ENCODE measurements around the gene NFE2L3. TPM values are rescaled to one million over a fixed set of nuclear protein-coding genes. Genes with fewer than 3 reads are reported as not detected.

The NFE2L3 gene
- total RNA-seq, 4 donors from 2014 or later: 2.0 to 8.4 (median 5.6) TPM

DNA sequence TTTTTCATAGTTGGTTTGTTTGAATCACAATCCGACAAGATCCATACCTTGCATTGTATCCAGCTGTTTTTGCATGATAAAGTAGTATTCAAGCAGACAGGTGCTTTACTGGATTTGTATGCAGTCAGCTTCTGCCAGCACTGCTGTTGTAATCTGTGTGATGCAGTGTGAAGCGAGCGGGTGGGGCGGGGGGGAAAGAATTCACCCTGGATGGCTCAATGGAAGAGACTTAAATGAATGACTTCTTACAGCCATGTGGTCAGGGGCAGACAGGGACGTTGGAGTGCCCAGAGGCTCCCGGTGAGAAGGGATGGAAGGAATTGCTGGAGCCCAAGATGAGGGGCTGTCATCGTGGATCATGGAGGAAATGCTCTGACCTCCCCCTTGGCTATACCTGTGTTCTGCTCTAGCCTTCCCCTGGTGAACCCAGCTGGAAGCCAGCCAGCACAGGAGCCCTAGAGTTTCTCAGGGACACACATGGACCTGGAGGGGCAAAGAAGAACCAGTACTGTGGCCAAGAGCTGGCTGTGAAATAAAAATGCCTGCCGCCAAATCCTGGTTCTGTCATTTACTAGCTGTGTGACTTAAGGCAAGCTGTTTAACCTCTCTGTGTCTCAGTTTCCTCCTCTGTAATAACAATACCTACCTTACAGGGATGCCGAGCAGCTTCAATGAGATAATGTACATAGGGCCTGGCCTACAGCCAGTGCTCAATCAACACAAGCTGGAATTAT is 14.1 kb downstream of the NFE2L3 start:
- intact Hi-C loops (cut with DNase I): no loop called here
- no peaks in the 10 kb centered on the region for H3K27me3 ChIP-seq
- H3K36me3 ChIP-seq: peaks cover 0 to 5% (median 0%) of the 10 kb centered on the region in 3 donors
- H3K9me3 ChIP-seq: no peaks in the 10 kb centered on the region
- peaks cover 0 to 19% (median 6%) of the 10 kb centered on the region in 3 donors for H3K4me1 ChIP-seq
- WGBS, 2 donors: 80 to 84% methylated on average over 6 to 9 of the region's 9 CpGs
- peak overlapping the region in 1 of 4 donors; percentile 49 for H3K27ac ChIP-seq
- H3K4me3 ChIP-seq: no peak overlapping the region
- TF ChIP-seq POLR2A (IDR thresholded peaks at IDR 0.05): no peak
- TF ChIP-seq, protein P1, sequence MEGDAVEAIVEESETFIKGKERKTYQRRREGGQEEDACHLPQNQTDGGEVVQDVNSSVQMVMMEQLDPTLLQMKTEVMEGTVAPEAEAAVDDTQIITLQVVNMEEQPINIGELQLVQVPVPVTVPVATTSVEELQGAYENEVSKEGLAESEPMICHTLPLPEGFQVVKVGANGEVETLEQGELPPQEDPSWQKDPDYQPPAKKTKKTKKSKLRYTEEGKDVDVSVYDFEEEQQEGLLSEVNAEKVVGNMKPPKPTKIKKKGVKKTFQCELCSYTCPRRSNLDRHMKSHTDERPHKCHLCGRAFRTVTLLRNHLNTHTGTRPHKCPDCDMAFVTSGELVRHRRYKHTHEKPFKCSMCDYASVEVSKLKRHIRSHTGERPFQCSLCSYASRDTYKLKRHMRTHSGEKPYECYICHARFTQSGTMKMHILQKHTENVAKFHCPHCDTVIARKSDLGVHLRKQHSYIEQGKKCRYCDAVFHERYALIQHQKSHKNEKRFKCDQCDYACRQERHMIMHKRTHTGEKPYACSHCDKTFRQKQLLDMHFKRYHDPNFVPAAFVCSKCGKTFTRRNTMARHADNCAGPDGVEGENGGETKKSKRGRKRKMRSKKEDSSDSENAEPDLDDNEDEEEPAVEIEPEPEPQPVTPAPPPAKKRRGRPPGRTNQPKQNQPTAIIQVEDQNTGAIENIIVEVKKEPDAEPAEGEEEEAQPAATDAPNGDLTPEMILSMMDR (IDR thresholded peaks at IDR 0.05): no peak
- no peak for DNase-seq

DNA sequence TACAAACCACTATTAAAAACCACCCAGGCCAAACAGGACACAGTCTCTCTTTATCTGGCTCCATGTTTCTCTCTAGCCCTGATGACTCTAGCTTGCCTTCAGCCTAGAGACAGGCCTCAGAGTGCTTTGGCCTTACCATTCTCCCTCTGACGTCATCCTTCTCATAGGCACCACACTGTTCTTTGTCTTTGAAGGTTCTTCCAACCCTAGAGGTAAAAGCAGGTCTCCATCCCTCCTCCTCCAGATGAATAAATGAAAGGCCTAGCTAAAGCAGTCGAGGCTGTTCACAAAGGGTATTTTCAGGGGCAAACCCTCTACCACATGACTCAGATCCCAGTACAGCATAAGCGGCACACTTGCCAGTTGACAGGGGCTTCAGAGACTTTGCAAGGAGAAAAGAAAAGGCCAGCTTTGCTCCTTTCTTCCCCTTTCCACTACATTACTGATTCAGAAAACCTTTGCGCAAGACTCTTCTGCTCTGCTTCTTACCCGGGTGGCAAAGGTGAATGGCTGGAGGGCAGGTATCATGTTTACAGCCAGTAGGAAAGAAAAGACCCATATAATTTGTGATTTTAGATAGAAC is 14.8 kb downstream of the NFE2L3 start:
- Histone ChIP-seq H3K4me1 (peaks cover 0 to 19% (median 6%) of the 10 kb centered on the region in 3 donors), H3K27me3 (no peaks in the 10 kb centered on the region), H3K36me3 (peaks cover 0 to 5% (median 0%) of the 10 kb centered on the region in 3 donors), H3K27ac (peak overlapping the region in 2 of 4 donors; percentile 40 to 49), H3K9me3 (no peaks in the 10 kb centered on the region), H3K4me3 (no peak overlapping the region)
- 53 to 58% methylated on average over 5 of the region's 5 CpGs for WGBS, 2 donors
- TF ChIP-seq POLR2A (IDR thresholded peaks at IDR 0.05): no peak
- TF ChIP-seq, protein P1 (IDR thresholded peaks at IDR 0.05): no peak
- intact Hi-C loops (cut with DNase I): no loop called here
- no peak for DNase-seq

DNA sequence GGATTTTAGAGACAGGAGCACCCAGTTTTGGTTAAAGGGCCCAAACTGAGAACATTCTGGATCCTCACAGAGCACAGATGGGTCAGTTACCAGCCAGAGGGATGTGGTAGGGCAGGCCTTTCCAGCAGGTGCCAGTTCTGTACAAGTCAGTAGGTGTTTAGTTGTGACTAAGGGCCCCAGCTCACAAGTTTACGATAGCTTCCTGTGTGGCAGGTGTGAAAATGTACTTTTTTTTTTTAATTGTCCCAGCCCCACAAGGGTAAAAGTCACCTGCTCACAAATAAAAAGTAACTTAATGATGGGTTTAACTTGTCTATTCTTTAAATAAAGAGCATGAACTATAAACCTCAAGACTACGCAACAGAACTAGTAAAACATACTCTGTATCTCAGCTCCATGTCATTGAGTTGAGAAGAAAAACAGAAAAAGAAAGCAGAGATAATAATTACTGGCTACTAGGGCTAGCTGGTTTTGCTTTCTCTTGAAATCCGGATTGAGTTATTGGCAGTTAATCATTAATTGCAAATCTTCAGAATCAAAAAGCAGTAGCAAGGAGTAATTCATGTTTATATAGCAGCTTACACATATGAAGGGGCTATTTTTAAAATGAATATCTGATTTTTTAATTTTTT is 15.4 kb downstream of the NFE2L3 start:
- H3K4me3 ChIP-seq: no peak overlapping the region
- 62 to 69% methylated on average over 3 of the region's 3 CpGs for WGBS, 2 donors
- no peak for DNase-seq
- peak overlapping the region in 2 of 4 donors; percentile 40 to 49 for H3K27ac ChIP-seq
- H3K27me3 ChIP-seq: no peaks in the 10 kb centered on the region
- no peaks in the 10 kb centered on the region for H3K9me3 ChIP-seq
- intact Hi-C loops (cut with DNase I): no loop called here
- peaks cover 0 to 19% (median 6%) of the 10 kb centered on the region in 3 donors for H3K4me1 ChIP-seq
- peaks cover 0 to 5% (median 0%) of the 10 kb centered on the region in 3 donors for H3K36me3 ChIP-seq
- TF ChIP-seq POLR2A (IDR thresholded peaks at IDR 0.05): no peak
- TF ChIP-seq, protein P1 (IDR thresholded peaks at IDR 0.05): no peak

DNA sequence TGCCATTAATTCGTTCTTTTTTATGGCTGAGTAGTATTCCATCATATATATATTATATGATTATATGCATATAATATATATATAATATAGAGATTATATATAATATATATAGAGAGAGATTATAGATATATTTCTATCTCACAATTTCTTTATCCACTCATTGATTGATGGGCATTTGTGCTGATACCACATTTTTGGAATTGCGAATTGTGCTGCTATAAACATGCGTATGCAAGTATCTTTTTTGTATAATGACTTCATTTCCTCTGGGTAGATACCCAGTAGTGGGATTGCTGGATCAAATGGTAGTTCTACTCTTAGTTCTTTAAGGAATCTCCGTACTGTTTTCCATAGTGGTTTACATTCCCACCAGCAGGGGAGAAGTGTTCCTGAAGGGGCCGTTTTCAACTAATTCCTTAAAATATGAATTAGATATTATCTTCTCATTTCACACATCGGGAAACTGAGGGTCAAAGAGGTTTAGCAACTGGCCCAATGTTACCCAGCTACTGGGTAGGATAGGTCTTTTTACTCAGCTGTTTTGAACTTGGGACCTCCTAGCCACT is 16.5 kb downstream of the NFE2L3 start:
- 75 to 93% methylated on average over 6 of the region's 6 CpGs for WGBS, 2 donors
- Histone ChIP-seq H3K4me3 (no peak overlapping the region), H3K27me3 (no peaks in the 10 kb centered on the region), H3K4me1 (peaks cover 0 to 19% (median 6%) of the 10 kb centered on the region in 3 donors), H3K9me3 (no peaks in the 10 kb centered on the region), H3K27ac (no peak overlapping the region), H3K36me3 (peaks cover 0 to 5% (median 0%) of the 10 kb centered on the region in 3 donors)
- DNase-seq: no peak
- intact Hi-C loops (cut with DNase I): no loop called here
- no peak for TF ChIP-seq POLR2A (IDR thresholded peaks at IDR 0.05)
- TF ChIP-seq, protein P1 (IDR thresholded peaks at IDR 0.05): no peak

Data from esophagus squamous epithelium (tissue), 5 donors.